Coronary artery (tissue), 2 donors: ENCODE data around the gene GNAL.

ENCODE experiments used
- DNase-seq: peaks from one replicate; pipeline ENCODE4 v3.0.0-alpha.2; 2017; ENCODE audit warnings: low spot score
- H3K27ac ChIP-seq, 2 donors: fragments of 200-600 bp; sonication (generic); one replicate each; pipeline ENCODE4 v1.5.1; 2016 to 2019
- H3K4me3 ChIP-seq: fragments of 200-600 bp; sonication (generic); 2 replicates; pipeline ENCODE4 v1.5.1; 2016; ENCODE audit warnings: mild to moderate bottlenecking, moderate library complexity
- CTCF ChIP-seq: fragments of 200-600 bp; sonication (generic); IDR thresholded peaks from one replicate; pipeline ENCODE4 v1.5.1; 2019; ENCODE audit warnings: antibody characterized with exemption

Gene GNAL

GRCh38 chr18:11826836-11827235 is 137.8 kb downstream of the GNAL start:
- no peak for DNase-seq
- TF ChIP-seq CTCF, result no peak
- Histone ChIP-seq H3K4me3 (no peak overlapping the region), H3K27ac (no peak overlapping the region)

- TF ChIP-seq CTCF, result no peak
- no peak for DNase-seq
- no peak overlapping the region for H3K4me3 ChIP-seq
- no peak overlapping the region for H3K27ac ChIP-seq
Observed at GRCh38 chr18:11828786-11829432, 139.8 kb downstream of the GNAL start.

- H3K27ac ChIP-seq, result no peak overlapping the region
- H3K4me3 ChIP-seq, result no peak overlapping the region
- no peak for DNase-seq
- TF ChIP-seq CTCF, result no peak
Observed at GRCh38 chr18:11830585-11830984, 141.5 kb downstream of the GNAL start.

DNA sequence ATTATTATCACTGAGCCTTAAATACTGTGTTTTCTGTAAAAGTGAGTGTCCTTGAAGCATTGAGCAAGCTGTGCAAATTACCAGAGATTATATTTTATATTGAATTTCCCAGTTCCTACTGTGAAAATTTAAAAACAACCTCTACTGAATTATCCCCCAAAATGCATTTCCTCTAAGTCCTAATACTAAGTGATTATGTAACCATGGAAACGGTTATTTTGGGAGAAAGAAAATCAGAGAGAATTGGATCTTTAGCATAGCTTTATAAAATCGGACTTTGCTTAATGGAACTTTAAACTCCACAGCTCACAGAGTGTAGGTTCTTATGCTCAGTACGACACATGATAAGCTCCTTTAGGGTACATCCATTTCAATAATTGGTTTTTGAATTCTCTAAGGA is 142.9 kb downstream of the GNAL start:
- DNase-seq, result no peak
- Histone ChIP-seq H3K27ac (no peak overlapping the region), H3K4me3 (no peak overlapping the region)
- no peak for TF ChIP-seq CTCF

DNA sequence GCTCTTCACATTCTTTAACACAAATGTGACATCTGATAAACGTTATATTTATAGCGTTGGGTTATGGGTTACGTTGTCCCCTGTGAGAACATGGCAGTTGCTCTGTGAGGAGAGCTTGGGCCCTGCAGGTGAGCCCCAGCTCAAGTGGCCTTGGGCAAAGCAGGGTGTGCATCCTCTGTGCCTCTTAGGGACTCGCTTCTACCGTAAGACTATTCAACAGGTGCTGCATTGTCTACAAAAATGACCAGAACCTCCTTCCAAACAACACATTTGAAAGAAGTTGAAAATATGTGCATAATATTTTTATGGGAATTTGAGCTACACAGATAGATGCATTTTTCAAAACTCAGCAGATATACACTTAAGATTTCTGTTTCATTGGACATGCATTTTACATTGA is 145.7 kb downstream of the GNAL start:
- Histone ChIP-seq H3K27ac (no peak overlapping the region), H3K4me3 (no peak overlapping the region)
- no peak for DNase-seq
- no peak for TF ChIP-seq CTCF

GRCh38 chr18:11839556-11839955 is 150.5 kb downstream of the GNAL start:
- no peak for DNase-seq
- Histone ChIP-seq H3K27ac (no peak overlapping the region), H3K4me3 (no peak overlapping the region)
- no peak for TF ChIP-seq CTCF

GRCh38 chr18:11840493-11840892 is 151.4 kb downstream of the GNAL start:
- no peak for DNase-seq
- Histone ChIP-seq H3K4me3 (no peak overlapping the region), H3K27ac (no peak overlapping the region)
- TF ChIP-seq CTCF, result no peak
